HG03108 (cell line): ENCODE results near the gene TRPC3.

Source experiments
- ATAC-seq: cut with Tn5 transposase; IDR thresholded peaks from one replicate; pipeline ENCODE4 v1.9.1; 2021; ENCODE audit warnings: moderate library complexity; ENCODE audit not compliant: unreplicated experiment

Gene TRPC3

DNA sequence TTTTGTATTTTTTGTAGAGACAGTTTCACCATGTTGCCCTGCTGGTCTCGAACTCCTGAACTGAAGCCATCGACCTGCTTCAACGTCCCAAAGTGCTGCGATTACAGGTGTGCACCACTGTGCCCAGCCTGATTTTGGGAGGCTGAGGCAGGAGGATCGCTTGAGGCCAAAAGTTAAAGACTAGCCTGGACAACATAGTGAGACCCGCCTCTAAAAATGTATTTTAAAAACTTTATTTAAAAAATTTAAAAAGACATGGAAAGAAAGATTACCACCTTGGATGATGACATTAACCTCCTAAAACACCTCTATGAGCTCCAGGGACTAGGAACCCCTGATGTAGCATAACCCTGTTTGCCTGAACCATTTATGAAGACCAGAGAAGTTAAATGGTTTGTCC is 75.8 kb downstream of the TRPC3 start:
- ATAC-seq = no peak

GRCh38 chr4:121875652-121876051 is 76.2 kb downstream of the TRPC3 start:
- no peak for ATAC-seq

DNA sequence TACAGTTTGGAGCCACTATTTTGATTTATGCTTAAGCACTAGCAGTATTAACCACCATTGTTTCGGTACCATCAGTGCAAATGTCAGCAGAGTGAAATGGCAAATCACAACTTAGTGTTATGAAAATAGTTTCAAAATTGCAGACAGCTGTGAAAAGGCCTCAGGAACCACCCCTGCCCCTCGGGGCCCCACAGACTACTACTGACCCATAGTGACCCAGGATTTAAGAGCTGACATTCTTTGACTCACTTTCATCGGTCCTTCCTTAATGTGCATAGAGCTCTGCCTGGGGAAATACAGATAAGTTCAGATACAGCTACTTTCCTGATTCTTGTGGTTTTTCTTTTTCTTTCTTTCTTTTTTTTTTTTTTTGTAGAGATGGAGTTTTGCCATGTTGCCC is 78.3 kb downstream of the TRPC3 start:
- ATAC-seq = no peak

GRCh38 chr4:121869841-121870822 is 81.7 kb downstream of the TRPC3 start, which contains the start of gene BBS7:
BBS7 (minus strand) TSS chr4:121870474; CDS start chr4:121870313, 161 bp downstream.
- peak; percentile 99 for ATAC-seq

- no peak for ATAC-seq
These were observed 88.1 kb downstream of the TRPC3 start for GRCh38 chr4:121863799-121864198.

GRCh38 chr4:121861426-121861825 is 90.4 kb downstream of the TRPC3 start:
- no peak for ATAC-seq

DNA sequence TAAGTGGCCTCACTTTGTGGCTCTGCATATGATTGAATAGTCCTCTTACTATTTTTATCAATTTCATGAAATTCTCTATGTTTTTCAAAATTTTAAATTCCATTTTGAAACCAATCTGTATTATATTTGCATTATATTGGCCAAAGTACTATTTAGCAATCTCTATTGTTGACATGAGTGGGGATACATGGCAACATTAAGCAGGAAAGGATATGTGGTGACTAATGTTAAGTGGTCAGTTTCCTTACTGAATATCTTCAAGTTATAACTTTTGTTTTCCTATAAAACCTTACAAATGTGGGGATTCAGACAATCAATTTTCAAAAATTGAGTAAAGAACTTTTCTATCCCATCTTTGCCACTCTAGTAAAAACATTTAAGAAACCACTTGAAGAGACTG is 91.7 kb downstream of the TRPC3 start:
- no peak for ATAC-seq

DNA sequence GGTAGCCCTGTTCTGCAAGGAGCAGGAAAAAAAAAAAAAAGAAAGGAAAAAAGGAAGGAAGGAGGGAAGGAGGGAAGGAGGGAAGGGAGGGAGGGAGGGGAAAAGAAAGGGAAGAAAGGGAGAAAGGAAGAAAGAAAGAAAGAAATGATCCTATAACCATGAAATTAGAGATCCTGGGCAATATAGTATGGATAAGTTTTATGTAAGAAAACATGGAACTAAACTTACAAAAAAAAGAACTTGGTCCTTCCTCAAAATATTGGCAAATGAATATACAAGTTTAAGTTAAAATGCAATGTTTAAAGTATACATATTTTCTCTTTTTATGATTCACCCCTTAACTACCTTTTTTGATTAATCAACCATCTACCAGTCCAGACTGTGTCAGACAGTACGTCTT is 100.5 kb downstream of the TRPC3 start:
- no peak for ATAC-seq

- no peak for ATAC-seq
These were observed 105.2 kb downstream of the TRPC3 start for GRCh38 chr4:121846662-121847061.

GRCh38 chr4:121842862-121843261 is 109.0 kb downstream of the TRPC3 start:
- ATAC-seq = no peak

GRCh38 chr4:121838136-121838535 is 113.7 kb downstream of the TRPC3 start:
- ATAC-seq = no peak

- no peak for ATAC-seq
These were observed 122.3 kb downstream of the TRPC3 start for GRCh38 chr4:121829511-121829910.
